GM18498 (cell line): ENCODE results near the gene C1orf87.
A peak's percentile ranks its signal among the peaks of the same experiment; 100 is the strongest.

Experiments used
- ATAC-seq: cut with Tn5 transposase; IDR thresholded peaks from one replicate; pipeline ENCODE4 v1.9.1; 2021; ENCODE audit warnings: mild to moderate bottlenecking, moderate library complexity; ENCODE audit not compliant: unreplicated experiment

Gene C1orf87

DNA sequence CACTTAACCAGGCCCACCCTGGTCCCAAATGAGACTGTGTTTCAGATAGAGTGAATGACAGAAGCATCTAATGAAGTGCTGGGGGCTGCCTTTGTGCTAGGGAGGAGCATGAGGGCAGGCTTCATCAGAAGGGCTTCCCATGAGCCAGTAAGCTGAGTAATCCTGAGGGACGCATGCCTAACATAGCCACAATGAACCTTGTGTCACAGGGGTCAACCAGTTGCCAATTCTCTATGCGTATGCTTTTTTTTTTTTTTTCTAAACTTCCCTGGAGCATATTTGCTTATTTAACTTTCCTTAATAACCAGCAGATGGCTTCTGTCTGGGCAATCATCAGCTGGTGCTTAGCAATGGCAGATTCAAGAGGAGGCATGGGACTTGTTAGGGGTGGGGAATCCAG lies 121.5 kb downstream of the C1orf87 start:
- ATAC-seq: no peak

DNA sequence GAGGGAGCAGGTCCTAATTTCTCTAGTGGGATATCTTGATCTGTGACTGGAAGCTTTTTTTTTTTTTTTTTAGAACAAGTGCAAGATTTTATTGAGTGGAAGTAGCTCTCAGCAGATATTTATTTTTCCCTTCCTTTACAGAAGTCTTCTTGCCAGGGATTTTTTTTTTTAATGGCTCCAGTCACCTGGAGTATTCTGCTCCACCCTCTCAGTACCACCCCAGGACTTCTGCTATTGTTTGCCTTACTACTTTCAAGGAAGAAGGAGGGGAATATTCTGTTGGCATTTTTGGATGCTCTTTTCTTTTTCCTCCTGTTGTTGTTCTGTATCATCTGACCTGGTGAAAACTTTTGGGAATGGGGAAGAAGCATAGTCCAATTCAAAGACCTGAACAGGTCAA lies 123.9 kb downstream of the C1orf87 start:
- no peak for ATAC-seq

DNA sequence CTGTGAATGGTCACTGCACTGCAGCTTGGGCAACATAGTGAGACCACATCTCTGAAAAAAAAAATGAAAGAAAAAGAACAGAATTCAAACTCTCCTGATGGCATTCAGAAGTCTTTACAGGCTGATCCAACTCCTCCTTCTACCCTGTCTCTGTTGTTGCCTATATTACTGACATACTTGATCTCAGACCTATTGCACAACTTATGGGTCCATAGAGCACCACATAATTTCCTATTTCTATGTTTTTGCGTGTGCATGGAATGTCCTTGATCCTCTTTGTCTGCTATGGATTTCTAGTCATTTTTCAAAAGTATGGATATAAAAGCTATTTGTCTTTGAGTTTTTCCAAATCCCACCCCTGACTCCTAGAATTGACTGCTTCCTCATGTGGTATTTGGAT lies 124.6 kb downstream of the C1orf87 start:
- no peak for ATAC-seq

DNA sequence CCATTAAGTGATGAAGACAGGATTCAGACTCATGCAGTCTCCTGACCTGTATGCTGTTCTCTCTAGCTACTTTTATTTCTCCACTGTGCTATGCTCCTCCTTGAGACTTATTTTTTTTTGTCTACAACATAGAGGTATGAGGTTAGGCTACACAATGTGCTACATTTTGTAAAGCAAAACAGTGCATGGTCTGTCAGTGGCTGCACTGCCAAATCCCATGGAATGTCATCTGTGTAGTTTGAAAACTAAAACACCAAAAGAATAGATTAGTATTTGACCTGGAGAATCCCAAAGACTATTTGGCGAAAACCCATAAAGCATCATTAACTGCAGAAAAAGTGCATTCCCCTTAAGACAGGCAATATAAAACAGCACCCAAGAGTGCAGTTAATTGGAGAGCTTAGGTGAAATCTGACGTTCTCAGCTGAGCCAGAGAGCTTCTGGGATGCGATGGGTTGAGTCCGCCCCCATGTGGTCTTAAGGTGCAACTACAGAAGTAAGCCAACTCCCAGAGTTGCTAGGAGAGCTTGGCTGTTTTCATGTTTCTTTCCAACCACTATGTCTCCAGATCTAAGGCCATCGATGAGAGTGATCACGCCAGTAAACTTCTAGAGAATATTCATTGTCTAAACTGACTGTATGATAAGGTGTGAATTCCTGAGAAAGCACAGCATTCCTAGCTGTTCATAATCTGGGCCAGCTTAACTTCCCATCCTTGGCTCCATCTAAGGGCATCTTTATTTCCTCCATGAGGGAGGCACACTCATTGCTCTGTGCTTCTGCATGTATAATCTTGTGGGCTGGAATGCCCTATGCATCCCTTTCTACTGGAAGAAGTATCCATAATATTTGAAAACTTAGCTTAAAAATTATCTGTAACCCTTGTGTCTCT lies 126.3 kb downstream of the C1orf87 start:
- peak; percentile 98 for ATAC-seq

DNA sequence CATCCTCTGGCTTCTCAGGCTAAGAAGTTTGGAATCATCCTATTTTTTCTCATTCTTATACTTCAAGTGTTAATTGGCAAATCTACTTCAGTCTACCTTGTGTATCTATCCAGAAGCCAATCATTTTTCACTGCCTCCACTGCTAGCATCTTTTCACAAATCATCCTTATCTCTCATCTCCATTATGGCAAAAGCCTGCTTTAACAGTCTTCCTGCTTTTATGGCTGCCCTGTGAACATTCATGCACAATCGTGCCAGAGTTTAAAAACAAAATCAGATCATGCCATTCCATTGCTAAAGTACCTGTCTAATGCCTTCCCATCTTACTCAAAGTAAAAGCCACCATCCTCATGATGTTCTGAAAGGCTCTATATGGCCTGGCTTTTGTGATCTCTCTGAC lies 127.8 kb downstream of the C1orf87 start:
- no peak for ATAC-seq
